Femur (tissue), 1 donor: ENCODE results near the gene ACIN1.
"Not testable (repeated sequence)": the region's sequence is repeated elsewhere in the genome, so short reads cannot be mapped to it uniquely, and the experiment has no call there.

Experiments
- DNase-seq: peaks from one replicate; pipeline ENCODE4 v3.0.0-alpha.2; 2017

ACIN1 gene

DNA sequence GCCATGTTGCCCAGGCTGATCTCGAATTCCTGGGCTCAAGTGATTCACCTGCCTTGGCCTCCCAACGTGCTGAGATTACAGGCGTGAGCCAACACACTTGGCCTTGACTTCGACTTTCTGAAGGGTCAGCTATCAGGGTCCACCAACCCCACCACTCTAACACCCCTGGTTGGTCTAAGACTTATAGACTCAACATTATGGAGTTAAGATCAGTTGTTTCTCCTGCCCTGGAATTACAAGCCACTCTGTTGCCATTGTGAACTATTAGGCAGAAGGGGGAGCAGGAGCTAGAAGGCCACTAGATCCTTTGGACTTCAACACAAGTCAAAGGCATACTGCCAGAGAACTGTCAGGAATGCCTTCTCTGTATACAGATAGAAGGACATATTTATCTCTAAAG is 54.8 kb downstream of the ACIN1 start:
- no peak for DNase-seq

DNA sequence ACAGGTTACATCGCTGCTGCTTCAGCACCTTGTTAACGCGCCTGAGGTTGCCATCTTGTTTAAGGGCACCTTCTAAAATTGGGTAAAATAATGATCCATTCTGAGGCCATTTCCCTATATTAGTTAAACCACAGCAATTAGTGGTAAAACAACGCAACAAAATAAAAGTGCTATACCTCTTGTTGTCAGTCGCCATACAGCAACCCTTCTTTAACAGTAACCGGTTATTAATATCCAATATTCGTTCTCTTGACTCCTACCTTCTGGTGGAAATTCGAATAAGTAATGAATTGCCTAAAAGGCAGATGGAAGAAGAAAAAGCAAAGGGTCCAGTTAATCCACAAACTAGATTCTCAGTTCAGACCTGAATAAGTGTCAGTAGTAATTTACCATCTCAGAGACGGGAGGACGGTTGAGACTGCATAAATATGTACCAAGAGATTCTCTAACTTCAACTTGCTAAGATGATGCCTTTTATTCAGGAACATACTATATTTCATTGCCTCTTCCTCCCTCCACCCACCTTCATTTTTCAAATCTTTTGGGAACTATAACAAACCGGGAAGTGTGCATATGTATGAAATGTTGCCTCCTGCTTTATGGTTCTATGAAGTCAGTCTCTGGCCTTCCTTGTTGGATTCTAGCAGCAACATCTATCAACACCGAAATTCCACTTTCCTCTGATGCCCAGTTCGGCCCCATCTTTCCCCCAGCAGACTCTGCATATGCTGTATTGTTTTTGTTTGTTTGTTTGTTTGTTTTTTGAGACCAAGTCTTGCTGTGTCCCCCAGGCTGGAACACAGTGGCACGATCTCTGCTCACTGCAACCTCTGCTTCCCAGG is 59.4 kb downstream of the ACIN1 start:
- DNase-seq: no peak

DNA sequence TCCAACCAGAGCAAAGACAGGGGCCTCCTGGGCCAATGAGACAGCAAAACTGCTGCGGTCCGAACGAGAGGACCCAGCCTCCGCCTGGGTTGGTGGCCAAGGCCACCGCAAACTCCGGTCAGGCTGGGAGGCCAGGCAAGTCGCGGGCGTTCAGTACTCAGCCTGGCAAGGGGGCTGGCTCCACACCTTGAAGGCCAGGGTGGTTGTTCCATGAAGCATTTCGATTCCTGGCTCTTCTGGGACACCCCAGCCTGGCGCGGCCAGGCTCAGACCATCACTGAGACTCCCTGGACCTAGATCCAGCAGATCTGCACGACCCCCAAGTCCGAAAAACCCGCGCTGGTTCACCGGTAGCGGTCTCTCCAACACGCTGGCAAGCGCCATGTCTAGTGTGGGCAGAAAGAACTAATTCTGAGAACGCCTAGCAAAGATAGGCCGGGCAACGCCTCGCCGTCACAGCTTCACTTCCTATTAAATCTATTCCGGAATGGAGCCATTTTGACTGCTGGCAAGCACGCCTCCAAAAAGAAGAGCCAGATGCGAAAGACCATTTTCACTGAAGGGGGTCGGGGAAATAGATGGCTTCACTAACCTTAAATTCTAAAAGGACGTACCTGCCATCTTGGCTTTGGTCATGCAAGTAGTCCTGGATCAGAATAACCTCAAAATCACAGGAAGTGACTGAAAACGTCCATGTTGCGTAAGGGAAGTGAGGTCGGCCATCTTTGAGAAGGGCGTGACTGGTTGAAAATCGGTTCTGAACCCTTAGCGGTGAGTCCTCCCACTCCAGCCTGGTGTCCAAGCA is 60.2 kb downstream of the ACIN1 start, which contains the start of gene PSMB5:
PSMB5 (minus strand) TSS at position 403 of the 805 bp plus-strand sequence; CDS start at position 384, 19 bp downstream.
- DNase-seq: peak; percentile 94

DNA sequence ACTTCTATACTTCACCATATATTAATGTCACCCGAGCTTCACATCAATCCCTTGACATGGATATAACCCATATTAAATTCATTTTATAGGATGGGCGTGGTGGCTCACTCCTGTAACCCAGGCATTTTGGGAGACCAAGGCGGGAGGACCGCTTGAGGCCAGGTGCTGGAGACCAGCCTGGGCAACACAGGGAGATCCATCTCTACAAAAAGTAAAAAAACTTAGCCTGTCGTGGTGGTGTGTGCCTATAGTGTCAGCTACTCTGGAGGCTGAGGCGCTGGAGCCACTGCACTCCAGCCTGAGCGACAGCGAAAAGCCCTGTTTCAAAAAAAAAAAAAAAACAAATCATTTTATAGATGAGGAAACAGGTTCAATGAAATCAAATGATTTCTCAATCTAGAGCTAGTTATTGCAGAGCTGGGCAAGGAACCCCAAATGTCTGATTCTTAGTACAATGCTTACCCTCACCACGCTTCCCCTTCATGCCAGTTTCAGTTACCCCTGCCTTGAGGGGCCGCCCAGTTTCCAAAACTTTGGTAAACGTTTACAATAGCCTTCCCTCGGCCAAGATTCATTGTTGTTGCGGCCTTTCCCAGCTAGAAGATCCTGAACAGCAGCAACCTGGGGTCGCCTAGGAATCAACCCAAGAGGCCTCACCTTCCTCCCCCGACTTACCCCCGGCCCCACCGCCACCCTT is 61.0 kb downstream of the ACIN1 start:
- DNase-seq: no peak

DNA sequence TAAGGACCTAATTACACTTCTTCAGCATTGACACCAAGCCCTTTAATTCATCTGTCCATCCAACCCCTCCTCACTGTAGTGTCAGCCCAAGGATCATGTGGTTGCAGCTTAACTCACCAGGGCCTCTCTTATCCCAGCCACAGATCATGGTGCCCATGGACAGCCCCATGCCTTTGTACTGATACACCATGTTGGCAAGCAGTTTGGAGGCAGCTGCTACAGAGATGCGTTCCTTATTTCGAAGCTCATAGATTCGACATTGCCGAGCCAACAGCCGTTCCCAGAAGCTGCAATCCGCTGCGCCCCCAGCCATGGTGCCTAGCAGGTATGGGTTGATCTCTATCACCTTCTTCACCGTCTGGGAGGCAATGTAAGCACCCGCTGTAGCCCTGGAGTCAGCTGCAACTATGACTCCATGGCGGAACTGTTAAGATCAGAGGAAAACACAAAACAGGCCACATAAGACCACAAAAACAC is 61.6 kb downstream of the ACIN1 start:
- DNase-seq: no peak

DNA sequence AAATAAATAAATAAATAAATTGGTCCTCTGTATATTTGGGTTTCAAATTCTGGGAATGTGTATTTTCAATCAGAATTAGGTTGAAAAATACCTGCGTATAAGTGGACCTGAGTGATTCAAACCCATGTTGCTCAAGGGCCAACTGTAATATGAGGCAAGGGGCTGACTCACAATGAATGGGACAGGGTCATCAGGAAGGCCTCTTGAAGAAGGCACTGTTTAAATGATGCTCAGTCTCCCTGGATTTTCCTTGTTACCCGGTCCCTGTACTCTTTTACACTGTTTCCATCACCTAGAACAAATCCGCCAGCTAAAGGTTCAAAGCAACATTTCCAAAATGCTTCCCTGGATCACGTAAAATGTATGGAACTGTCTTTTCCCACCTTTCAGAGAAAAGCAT is 64.0 kb downstream of the ACIN1 start:
- DNase-seq: no peak

DNA sequence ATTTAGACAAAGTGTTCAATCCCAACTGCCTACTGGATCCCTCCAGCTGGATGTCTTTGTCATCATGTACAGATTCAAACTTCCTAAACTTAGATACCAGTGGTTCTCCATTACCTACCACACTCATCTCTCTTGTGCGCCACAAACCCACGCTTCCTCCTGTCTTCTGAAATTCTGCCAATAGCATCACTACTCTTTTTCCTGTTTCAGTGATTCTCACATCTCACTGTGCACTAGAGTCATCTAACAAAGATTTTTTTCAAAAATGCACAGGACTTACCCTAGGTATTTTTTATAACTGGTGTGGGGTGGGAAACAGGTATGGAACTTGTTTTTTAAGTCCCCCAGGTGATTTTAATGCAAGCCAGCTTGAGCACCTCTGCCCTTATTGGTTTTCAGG is 66.1 kb downstream of the ACIN1 start:
- no peak for DNase-seq

DNA sequence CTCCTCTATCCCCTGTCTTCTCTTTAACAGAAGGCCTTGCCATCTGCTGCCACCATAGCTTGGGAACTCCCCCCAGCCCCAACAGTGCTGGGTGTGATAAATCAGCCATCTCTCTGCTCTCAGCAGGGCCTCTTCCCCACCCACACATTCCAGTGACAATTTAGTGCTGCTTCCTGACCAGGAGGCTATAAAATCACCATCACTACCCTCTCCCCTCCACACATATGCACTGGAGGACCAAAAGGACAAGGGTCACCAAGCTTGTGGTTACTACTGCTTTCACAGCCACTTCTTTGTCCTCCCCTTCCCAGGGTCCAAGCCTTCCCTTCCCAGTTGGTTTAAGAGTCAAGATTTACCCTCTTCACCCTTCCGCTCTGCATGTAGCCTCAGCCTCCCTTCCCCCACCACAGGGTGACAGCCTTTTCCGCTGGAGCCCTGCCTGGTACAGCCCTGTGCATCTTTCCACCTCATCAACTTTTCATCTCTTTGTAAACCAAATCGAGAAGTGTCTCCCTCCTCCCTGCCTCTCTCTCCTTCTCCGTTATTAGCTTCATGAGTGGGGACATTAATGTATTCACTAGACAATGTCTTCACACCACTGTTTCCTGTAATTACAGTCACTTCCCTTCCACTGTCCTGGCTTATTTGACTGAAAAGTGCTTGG is 69.7 kb downstream of the ACIN1 start:
- no peak for DNase-seq

DNA sequence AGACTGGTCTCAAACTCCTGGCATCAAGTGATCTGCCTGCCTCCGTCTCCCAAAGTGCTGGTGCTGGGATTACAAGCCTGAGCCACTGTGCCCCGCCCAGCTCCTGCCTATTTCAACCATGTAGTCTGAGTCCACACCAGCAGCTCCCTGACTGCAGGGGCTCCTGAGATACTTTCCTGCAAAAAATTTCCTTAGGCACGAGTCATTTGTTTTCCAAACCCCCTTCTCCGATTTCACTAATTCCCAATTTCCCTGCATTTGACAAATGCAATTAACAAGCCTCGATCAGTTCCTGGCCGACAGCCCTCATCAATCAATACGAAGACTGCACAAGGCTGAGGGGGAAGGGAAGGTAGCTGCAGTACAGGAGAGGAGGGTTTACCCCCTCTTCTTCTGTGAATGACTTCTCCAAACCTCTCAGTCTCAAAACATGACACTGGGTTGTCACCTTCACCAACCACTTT is 70.3 kb downstream of the ACIN1 start:
- no peak for DNase-seq

DNA sequence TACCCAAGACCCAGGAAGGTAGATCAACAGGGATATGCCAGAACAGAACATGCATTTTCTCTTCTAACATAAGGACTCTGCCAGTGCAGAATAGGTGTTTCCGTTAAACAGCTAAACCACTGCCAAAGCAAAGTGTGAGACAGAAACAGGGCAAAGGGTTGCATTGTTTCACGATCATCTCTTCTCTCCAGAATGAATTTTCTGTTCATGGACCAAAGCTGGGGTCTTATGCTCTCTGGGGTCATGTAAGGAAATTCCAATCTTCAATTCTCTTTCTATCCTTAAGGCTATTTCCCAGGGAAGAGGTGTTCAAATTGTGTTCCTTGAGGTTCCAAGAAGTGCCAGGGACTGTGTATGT is 71.2 kb downstream of the ACIN1 start:
- DNase-seq: no peak

DNA sequence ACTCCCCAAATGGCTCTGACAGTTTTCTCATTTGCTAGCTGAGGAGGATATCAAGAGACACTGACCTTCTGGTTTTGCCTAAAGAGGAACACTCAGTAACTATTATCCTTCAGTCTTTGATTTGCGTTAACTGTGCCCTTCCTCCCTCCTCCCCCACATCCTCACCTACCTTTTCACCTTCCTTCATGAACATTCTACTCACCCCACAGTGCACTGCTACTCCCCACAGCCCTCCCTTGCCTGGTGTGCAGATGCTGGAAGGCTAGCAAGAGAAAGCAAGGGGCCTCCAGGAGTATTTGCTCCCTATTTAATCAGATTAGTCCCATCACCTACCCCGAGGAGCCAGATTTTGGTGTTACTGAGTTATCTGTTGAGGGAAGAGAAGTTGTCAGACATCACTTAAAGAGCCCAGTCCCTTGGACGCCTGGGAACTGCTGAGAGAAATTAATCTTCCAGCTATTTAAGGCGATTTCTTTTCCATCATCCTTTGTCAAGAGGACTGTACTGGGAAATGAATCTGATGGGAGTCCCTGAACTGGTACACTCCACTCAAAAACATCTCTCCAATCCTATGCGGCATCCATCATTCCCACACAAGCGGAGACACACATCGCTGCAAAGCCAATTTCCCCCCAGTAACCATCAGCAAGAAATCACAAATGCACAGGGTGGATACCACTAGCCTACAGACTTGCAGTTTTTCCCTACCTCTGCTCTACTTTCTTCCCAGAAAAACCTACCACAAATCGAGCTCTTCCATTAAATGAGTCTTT is 71.7 kb downstream of the ACIN1 start:
- DNase-seq: no peak

DNA sequence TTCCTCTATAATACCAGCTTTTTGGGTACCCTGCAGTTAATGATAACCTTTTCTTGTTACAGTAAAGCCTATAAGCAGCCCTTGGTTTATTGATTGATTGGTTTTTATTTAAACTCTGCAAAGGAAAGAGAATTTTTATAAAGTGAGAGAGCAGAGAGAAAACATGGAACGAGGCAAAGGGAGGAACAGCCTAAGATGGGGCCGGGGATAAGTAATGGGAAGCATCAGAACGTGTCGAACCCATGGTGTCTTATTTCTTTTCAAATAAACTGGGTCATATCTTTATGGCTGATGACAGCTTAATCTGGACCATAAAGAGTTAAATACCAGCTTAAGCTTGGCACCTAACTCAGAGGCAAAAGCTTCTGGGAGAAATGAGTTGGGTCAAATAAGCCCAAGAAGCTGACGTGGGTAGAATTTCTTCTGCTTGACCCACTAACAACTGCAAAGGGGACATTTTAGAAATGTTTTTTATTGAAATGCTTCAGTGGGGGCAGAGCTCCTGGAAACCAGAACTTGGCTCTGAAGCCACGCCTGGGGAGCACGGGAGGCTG is 73.0 kb downstream of the ACIN1 start:
- no peak for DNase-seq

DNA sequence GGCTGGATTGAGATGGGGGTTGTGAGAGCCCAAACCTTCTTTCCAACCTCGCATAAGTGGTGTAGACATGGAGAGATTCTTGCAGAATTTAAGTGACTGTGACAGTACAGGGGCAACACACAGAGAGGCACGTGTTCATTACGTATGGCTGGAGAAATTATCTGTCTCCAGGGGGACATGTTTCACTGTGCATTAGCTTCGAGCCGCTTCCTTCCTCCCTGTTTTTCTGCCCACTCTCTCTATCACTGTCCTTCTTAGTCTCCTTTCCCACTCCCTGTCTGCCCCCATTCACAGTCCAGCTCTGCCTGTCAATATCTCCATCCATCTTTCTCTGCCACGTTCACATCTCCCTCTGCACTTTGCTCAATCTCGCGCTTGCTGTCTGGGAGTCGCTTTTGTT is 73.5 kb downstream of the ACIN1 start:
- no peak for DNase-seq

DNA sequence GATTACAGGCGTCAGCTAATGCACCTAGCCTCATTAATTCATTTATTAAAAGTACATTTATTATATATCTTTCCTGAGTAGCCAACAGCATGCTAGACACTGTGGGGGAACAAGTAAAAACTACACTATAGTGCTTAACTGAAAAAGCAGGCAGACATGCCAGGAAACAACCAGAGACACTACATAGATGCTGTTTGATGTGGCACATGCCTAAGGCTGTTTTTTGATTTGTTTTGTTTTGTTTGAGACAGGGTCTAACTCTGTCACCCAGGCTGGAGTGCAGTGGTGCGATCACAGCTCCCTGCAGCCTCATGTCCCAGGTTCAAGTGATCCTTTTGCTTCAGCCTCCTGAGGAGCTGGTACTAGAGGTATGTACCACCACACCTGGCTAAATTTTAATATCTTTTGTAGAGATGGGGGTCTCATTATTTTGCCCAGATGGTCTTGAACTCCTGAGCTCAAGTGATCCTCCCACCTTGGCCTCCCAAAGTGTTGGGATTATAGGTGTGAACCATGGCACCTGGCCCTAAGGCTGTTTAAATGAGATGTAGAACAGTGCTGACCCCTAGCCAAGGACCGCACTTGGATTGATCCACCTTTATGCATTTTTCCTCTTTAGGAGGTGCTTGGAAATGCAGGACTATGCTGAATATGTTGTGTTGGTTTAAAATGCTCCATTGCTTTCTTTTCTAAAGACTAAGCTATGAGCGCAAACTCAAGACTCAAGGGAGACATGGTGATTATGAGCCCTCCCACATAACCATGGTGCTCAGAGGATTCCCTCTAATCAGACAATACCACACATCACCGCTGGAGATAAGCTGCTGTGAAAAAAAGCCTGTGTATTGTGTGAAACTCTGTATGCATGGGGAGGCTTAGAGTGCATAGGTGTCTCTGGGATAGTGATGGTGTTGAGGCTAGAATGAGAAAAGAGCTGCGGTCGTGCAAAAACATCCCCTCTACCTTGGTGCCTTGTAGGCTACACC is 74.5 kb downstream of the ACIN1 start:
- no peak for DNase-seq

DNA sequence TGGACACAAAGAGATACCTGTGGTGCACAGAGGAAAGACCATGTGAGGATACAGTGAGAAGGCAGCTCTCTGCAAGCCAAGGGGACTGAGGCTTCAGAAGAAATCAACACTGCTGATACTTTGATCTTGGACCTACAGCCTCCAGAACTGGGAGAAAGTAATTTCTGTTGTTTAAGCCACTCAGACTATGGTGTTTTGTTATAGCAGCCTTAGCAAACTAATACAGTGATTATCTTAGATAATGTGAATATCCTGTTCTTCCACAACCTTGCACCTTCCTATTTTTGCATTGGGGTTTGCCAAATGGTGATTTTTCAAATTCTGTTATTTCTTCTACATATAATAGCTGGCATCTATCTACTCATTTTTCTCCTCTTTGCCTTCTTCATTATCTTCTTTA is 76.8 kb downstream of the ACIN1 start:
- DNase-seq: no peak

DNA sequence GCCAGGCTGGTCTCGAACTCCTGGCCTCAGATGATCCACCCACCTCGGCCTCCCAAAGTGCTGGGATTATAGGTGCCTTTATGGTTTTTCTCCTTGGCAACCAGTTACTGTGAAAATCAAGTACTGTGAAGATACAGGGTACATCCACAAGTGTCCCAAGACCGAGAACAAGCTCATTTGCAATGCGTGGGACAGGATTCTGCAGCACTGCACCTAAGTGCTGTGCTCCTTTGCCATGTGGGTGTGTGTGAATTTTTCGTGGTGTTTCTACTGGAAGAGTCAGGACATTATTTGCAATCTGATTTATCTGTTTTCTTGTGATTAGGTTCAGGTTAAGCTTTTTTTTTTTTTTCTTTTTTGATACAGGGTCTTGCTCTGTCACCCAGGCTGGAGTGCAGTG is 77.8 kb downstream of the ACIN1 start:
- no peak for DNase-seq

DNA sequence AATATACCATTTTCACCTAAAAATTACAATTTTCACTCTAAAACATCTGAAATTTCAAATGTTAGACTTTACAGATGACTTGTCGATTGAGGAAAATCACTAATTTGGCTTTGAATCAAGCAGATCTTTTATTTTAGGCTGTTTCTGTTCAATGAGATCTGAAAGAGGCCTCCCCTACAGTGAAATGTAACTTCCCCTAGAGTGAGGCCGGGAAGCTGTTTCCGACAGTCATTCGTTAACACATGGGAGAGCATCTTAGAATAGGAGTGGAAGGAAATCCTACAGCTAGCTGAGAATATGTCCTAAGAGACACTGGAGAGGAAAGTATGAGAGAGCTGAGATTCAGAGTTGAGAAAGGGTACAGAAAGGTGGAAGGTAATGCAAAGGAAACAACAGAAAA is 79.3 kb downstream of the ACIN1 start:
- no peak for DNase-seq

DNA sequence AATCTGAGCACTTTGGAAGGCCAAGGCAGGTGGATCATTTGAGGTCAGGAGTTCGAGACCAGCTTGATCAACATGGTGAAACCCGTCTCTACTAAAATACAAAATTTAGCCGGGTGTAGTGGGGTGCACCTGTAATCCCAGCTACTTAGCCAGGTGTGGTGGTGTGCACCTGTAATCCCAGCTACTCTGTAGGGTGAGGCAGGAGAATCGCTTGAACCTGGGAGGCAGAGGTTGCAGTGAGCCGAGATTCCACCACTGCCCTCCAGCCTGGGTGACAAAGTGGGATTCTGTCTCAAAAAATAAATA is 81.2 kb downstream of the ACIN1 start:
- DNase-seq: not testable (repeated sequence)

DNA sequence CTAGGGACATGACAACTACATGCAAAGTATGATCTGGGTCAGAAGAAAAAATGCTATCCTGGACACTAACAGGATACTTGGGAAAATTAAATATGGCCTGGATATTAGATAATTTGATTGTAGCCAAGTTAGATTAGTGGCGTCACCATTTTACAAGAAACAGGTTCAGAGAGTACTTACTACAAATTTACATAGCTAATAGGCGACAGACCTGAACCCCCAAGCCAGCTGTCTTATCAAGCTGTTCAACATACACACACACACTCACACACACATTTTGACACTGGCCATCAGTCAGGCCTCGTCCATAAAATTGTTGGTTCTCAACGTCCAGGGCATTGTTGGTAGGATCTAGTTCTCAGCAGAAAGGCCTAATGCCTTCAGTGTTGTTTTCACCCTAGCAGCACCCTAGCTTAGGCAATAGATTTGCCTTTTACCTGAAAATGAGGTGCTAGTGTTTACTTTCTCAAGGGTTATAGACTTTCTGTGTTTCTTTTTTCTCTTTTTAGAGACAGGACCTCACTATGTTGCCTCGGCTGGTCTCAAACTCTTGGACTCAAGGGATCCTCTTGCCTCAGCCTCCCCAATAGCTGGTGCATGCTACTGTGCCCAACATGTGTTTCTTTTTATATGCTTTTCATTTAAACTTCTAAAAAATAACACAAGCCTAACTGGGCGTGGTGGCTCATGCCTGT is 81.7 kb downstream of the ACIN1 start:
- no peak for DNase-seq
